Measurements from ENCODE around the gene SLC33A1. TPM values are rescaled to one million over a fixed set of nuclear protein-coding genes. Genes with fewer than 3 reads are reported as not detected.
A peak's percentile ranks its signal among the peaks of the same experiment; 100 is the strongest.
"Not testable (repeated sequence)": the region's sequence is repeated elsewhere in the genome, so short reads cannot be mapped to it uniquely, and the experiment has no call there.

Gene SLC33A1
- total RNA-seq, 1 experiment from 2014 or later: 28.0 TPM

- DNase-seq (ENCODE audit: low spot score): peak; percentile 97
These were observed 8.2 kb upstream of the SLC33A1 start for GRCh38 chr3:155862290-155862982.

GRCh38 chr3:155861476-155862183, 7.4 kb upstream of the SLC33A1 start:
- DNase-seq (ENCODE audit: low spot score): no peak

GRCh38 chr3:155860424-155860823, 6.2 kb upstream of the SLC33A1 start:
- DNase-seq (ENCODE audit: low spot score): not testable (repeated sequence)

- no peak for DNase-seq (ENCODE audit: low spot score)
These were observed 5.6 kb upstream of the SLC33A1 start for GRCh38 chr3:155859859-155860258.

- no peak for DNase-seq (ENCODE audit: low spot score)
These were observed 750 bp downstream of the SLC33A1 start for GRCh38 chr3:155853214-155854140.

GRCh38 chr3:155852341-155852740, 1.9 kb downstream of the SLC33A1 start:
- no peak for DNase-seq (ENCODE audit: low spot score)

GRCh38 chr3:155849404-155849803, 4.8 kb downstream of the SLC33A1 start:
- DNase-seq (ENCODE audit: low spot score): not testable (repeated sequence)

GRCh38 chr3:155847993-155848392, 6.2 kb downstream of the SLC33A1 start:
- DNase-seq (ENCODE audit: low spot score): no peak

- DNase-seq (ENCODE audit: low spot score): no peak
These were observed 8.1 kb downstream of the SLC33A1 start for GRCh38 chr3:155846119-155846518.

GRCh38 chr3:155843569-155843968, 10.7 kb downstream of the SLC33A1 start:
- no peak for DNase-seq (ENCODE audit: low spot score)

GRCh38 chr3:155835341-155836071, 18.7 kb downstream of the SLC33A1 start:
- no peak for DNase-seq (ENCODE audit: low spot score)

- DNase-seq (ENCODE audit: low spot score): not testable (repeated sequence)
These were observed 25.6 kb downstream of the SLC33A1 start for GRCh38 chr3:155828490-155829098.

- DNase-seq (ENCODE audit: low spot score): no peak
These were observed 39.1 kb downstream of the SLC33A1 start for GRCh38 chr3:155815030-155815545.

GRCh38 chr3:155813224-155813623, 41.0 kb downstream of the SLC33A1 start:
- not testable (repeated sequence) for DNase-seq (ENCODE audit: low spot score)

- DNase-seq (ENCODE audit: low spot score): no peak
These were observed 45.0 kb downstream of the SLC33A1 start for GRCh38 chr3:155809181-155809580.

GRCh38 chr3:155807823-155808222, 46.4 kb downstream of the SLC33A1 start:
- DNase-seq (ENCODE audit: low spot score): no peak

- DNase-seq (ENCODE audit: low spot score): peak; percentile 50
These were observed 48.2 kb downstream of the SLC33A1 start, which contains the start of gene C3orf33 for GRCh38 chr3:155805802-155806618. Gene C3orf33 (minus strand): TSS chr3:155806278. CDS start chr3:155806252, 26 bp downstream.

- peak; percentile 48 for DNase-seq (ENCODE audit: low spot score)
These were observed 48.9 kb downstream of the SLC33A1 start for GRCh38 chr3:155805204-155805801.

GRCh38 chr3:155804323-155804722, 49.9 kb downstream of the SLC33A1 start:
- DNase-seq (ENCODE audit: low spot score): no peak
